ENCODE measurements around the gene CNPY2. TPM values are rescaled to one million over a fixed set of nuclear protein-coding genes. Genes with fewer than 3 reads are reported as not detected.
"Not testable (repeated sequence)": the region's sequence is repeated elsewhere in the genome, so short reads cannot be mapped to it uniquely, and the experiment has no call there.

CNPY2 gene
- total and polyA plus RNA-seq, 3 donors from 2014 or later, result 62.4 to 82.5 (median 63.3) TPM

DNA sequence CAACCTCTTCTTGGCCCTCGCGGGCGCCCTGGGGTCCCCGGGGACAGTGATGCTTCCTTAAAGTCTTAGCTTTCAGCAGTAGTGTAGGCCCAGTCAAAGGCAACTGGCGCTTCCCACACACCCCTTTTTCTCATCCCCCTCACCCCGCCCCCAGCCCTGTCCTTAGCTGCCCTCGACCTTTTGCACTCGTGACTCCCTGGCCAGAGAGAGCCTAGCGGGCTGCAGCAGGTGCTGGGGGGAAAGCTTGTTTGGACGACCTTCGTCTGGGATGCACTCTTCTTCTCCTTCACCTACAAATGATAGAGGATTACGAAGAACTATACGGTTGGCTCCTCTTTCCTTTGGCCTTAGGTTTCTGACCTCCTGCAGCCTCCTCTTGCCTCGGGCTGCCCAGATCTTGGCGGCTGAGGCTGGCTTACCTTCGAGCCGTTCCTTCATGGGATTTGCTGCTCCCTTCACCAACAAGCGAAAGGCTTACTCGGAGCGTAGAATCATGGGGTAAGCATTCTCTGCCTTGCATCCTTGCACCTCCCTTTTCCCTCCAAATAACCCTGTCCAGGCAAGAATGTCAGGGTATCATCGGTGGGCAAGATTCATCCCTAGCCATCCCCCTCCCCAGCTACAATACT lies 48.2 kb downstream of the CNPY2 start:
- Histone ChIP-seq H3K36me3 (ENCODE audit: low read depth, missing control alignments) (no peaks in the 10 kb centered on the region), H3K9me3 (no peaks in the 10 kb centered on the region), H3K27ac (peak overlapping the region; percentile 91), H3K4me1 (peaks cover 26% of the 10 kb centered on the region), H3K27me3 (no peaks in the 10 kb centered on the region), H3K4me3 (peak overlapping the region; percentile 72 to 76)
- TF ChIP-seq, protein P1, sequence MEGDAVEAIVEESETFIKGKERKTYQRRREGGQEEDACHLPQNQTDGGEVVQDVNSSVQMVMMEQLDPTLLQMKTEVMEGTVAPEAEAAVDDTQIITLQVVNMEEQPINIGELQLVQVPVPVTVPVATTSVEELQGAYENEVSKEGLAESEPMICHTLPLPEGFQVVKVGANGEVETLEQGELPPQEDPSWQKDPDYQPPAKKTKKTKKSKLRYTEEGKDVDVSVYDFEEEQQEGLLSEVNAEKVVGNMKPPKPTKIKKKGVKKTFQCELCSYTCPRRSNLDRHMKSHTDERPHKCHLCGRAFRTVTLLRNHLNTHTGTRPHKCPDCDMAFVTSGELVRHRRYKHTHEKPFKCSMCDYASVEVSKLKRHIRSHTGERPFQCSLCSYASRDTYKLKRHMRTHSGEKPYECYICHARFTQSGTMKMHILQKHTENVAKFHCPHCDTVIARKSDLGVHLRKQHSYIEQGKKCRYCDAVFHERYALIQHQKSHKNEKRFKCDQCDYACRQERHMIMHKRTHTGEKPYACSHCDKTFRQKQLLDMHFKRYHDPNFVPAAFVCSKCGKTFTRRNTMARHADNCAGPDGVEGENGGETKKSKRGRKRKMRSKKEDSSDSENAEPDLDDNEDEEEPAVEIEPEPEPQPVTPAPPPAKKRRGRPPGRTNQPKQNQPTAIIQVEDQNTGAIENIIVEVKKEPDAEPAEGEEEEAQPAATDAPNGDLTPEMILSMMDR (IDR thresholded peaks at IDR 0.05), result no peak
- TF ChIP-seq POLR2A (IDR thresholded peaks at IDR 0.05), result no peak
- 12 to 19% methylated on average over 17 to 21 of the region's 21 CpGs for WGBS, 2 donors
- DNase-seq, result peak; percentile 48
- intact Hi-C loops (cut with DNase I; ENCODE audit: low total_unique reads), result no loop called here

- Histone ChIP-seq H3K27me3 (no peaks in the 10 kb centered on the region), H3K27ac (peak within 1 kb of the TSS; percentile 91), H3K36me3 (ENCODE audit: low read depth, missing control alignments) (no peaks in the 10 kb centered on the region), H3K4me3 (peak within 1 kb of the TSS; percentile 72 to 76), H3K4me1 (peaks cover 26% of the 10 kb centered on the region), H3K9me3 (no peaks in the 10 kb centered on the region)
- peak; percentile 96 for DNase-seq
- TF ChIP-seq, protein P1 (IDR thresholded peaks at IDR 0.05), result peak; percentile 59 to 73 (median 63)
- TF ChIP-seq POLR2A (IDR thresholded peaks at IDR 0.05), result no peak
- intact Hi-C loops (cut with DNase I; ENCODE audit: low total_unique reads), result no loop called here
- WGBS, 2 donors, result 0% methylated on average over 7 to 67 of the region's 68 CpGs
Observed at GRCh38 chr12:56266693-56267442, 48.9 kb downstream of the CNPY2 start, which contains the start of gene COQ10A. Gene COQ10A (plus strand): TSS chr12:56266942. CDS start chr12:56267119, 177 bp downstream.

GRCh38 chr12:56266068-56266692 lies 49.6 kb downstream of the CNPY2 start:
- H3K9me3 ChIP-seq; DNase-seq; H3K27me3 ChIP-seq; intact Hi-C loops (cut with DNase I; ENCODE audit: low total_unique reads); H3K36me3 ChIP-seq (ENCODE audit: low read depth, missing control alignments): not testable (repeated sequence)
- 47 to 49% methylated on average over 16 of the region's 16 CpGs for WGBS, 2 donors
- peak overlapping the region; percentile 72 to 76 for H3K4me3 ChIP-seq
- peaks cover 20% of the 10 kb centered on the region for H3K4me1 ChIP-seq
- H3K27ac ChIP-seq, result peak overlapping the region; percentile 91

- H3K4me1 ChIP-seq; H3K4me3 ChIP-seq; H3K27me3 ChIP-seq; H3K27ac ChIP-seq; intact Hi-C loops (cut with DNase I; ENCODE audit: low total_unique reads); DNase-seq; H3K9me3 ChIP-seq; H3K36me3 ChIP-seq (ENCODE audit: low read depth, missing control alignments): not testable (repeated sequence)
- 90 to 91% methylated on average over 7 of the region's 7 CpGs for WGBS, 2 donors
Observed at GRCh38 chr12:56262955-56263354, 52.8 kb downstream of the CNPY2 start.

DNA sequence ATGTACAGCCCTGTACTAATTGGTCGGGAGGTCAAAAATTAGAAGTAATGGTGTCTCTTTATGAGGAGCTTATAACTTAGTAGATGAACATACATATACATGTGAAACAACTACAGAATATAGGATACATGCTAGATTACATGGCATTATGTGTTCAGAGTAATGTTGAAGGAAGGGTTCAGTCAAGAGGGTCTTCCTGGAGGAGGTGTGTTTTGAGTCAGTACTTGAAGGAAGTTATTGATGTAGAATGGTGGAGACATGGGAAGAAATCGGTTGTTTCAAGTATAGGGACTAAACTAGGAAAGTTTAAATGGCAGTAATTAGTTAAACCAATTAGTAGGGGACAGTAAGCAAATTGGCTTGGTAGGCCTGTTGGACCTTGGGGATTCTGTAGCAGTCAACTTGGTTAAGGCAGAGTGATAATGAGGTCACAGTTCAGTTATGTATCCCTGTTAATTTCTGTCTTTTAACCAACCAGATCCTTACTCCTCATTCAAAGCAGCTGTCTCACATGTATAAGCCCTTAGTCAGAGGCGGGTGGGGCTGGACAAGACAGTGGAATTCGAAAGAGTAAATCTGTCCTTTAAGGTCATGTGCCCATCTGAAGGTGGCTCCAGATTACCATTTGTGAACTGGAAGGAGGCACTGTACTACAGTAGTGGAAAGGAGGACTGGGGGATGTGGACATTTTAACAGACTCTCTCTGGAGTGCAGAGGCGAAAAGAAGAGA lies 54.1 kb downstream of the CNPY2 start:
- H3K27me3 ChIP-seq, result no peaks in the 10 kb centered on the region
- no peak overlapping the region for H3K27ac ChIP-seq
- H3K4me1 ChIP-seq, result peaks cover 13% of the 10 kb centered on the region
- WGBS, 2 donors, result 89 to 94% methylated on average over 5 of the region's 5 CpGs
- no peak for DNase-seq
- H3K4me3 ChIP-seq, result no peak overlapping the region
- no peaks in the 10 kb centered on the region for H3K9me3 ChIP-seq
- intact Hi-C loops (cut with DNase I; ENCODE audit: low total_unique reads), result no loop called here
- TF ChIP-seq, protein P1 (IDR thresholded peaks at IDR 0.05), result no peak
- TF ChIP-seq POLR2A (IDR thresholded peaks at IDR 0.05), result no peak
- H3K36me3 ChIP-seq (ENCODE audit: low read depth, missing control alignments), result no peaks in the 10 kb centered on the region
